HG03064 (cell line): ENCODE measurements around the gene NUTF2.
"Not testable (repeated sequence)": the region's sequence is repeated elsewhere in the genome, so short reads cannot be mapped to it uniquely, and the experiment has no call there.

ENCODE experiments used
- ATAC-seq: cut with Tn5 transposase; IDR thresholded peaks from one replicate; pipeline ENCODE4 v1.9.1; 2021; ENCODE audit warnings: low read depth; ENCODE audit not compliant: unreplicated experiment

NUTF2 gene

DNA sequence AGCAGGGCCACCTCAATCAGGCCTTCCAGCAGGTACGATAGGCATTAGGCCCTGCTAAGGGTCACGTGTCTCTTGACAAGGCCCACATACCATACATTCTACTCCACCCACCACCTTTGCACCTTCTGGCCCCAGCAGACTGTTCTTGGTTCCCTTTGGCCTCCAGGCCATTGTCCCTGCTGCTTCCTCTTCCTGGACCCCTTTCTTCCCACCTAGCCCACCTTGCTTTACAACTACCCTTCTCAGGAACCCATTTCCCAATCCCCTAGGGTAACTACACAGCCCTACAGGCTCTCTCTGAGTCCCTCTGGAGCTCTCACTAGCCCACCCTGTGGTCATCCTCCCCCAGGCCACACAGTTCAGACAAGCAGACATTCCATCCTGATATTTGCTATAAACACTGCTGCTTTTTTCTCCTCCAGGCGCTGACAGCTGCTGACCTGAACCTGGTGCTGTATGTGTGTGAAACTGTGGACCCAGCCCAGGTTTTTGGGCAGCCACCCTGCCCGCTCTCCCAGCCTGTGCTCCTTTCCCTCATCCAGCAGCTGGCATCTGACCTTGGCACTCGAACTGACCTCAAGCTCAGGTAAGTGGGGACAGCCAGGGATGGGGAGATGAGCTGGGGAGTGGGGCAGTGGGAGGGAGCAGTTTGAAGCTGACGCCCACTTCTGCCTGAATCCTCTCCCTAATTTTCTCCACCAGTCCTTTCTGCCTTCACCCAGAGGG, 36.6 kb downstream of the NUTF2 start:
- ATAC-seq = no peak

DNA sequence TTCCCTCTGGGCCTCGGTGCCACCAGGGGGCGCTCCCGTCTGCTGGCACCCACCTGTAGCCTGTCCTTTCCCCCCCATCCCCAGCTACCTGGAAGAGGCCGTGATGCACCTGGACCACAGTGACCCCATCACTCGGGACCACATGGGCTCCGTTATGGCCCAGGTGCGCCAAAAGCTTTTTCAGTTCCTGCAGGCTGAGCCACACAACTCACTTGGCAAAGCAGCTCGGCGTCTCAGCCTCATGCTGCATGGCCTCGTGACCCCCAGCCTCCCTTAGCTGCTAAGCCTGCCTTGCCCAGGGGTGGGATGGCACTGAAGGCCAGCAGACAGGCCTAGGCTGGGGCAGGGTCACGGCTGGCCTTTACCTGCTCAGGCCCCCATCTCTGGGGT, 37.1 kb downstream of the NUTF2 start:
- no peak for ATAC-seq

DNA sequence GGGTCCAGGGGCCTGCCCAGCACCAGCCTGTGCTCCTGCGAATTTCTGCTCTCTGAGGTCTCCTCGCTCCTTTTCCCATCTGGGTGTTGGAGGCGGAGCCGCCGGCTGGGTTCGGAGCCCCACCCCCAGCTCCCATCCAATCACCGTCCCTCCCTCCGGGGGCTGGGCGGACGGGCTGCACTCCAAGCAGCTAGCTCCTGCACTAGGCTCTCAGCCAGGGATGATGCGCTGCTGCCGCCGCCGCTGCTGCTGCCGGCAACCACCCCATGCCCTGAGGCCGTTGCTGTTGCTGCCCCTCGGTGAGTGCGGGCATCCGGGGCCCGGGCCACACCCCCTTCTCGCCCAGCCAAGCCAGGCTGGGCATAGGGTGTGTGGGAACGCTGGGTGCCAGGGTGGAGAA, 38.0 kb downstream of the NUTF2 start, which contains the start of gene NRN1L:
TSS of gene NRN1L (plus strand) at position 202 of the 400 bp plus-strand sequence. CDS start at position 221, 19 bp downstream.
- no peak for ATAC-seq

DNA sequence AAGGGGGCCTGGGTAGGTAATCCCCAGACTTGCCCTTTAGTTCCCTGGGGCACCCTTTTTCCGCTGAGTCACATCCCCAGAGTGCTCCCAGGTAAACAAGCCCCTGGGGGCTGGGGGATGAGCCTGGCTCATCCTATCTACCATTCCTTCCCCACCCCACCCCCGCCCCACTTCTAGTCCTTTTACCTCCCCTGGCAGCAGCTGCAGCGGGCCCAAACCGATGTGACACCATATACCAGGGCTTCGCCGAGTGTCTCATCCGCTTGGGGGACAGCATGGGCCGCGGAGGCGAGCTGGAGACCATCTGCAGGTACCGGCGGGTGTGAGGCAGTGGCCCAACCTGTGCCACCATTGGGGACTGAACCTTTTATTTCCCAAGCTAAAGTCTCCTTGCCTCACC, 38.8 kb downstream of the NUTF2 start:
- ATAC-seq = no peak

DNA sequence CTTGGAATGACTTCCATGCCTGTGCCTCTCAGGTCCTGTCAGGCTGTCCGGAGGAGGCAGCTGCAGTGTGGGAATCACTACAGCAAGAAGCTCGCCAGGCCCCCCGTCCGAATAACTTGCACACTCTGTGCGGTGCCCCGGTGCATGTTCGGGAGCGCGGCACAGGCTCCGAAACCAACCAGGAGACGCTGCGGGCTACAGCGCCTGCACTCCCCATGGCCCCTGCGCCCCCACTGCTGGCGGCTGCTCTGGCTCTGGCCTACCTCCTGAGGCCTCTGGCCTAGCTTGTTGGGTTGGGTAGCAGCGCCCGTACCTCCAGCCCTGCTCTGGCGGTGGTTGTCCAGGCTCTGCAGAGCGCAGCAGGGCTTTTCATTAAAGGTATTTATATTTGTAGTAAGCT, 39.2 kb downstream of the NUTF2 start:
- ATAC-seq = no peak

DNA sequence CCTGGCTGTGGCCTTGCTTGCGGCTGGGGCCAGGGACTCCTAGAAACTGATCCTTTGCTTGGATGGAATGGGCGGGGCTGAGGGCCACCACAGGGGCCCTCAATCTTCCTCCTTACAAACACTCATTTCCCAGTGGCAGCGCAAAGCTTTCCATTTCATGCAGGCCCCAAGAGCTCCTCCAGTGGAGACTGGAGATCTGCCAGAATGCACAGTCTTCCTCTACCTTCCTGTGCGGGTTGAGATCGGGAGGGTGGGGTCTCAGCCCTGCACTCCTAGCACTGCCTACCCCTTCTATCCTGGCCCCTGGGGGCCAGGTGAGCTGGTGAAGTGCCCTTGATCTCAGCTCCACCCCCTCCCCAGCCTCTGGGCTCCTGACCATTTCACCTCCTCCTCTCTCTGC, 39.7 kb downstream of the NUTF2 start:
- no peak for ATAC-seq

- no peak for ATAC-seq
Observed at GRCh38 chr16:67888331-67888730, 41.6 kb downstream of the NUTF2 start.

DNA sequence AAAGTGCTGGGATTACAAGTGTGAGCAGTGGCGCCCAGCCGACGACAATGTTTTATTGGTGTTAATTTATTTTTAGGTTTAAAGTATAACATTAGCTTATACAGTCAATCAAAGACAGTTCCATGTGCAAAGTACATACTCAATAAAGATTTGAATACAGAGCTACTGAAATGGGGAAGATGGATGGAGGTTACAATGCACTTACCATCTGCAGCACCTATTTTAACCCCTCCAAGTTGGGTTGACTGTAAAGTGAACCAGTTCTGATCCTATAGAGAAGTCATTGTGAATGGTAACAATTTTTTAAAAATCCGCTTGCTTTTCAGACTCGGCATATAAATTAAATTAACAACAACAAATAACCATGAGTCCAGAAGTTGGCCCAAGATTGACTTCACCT, 45.6 kb downstream of the NUTF2 start:
- ATAC-seq = no peak

DNA sequence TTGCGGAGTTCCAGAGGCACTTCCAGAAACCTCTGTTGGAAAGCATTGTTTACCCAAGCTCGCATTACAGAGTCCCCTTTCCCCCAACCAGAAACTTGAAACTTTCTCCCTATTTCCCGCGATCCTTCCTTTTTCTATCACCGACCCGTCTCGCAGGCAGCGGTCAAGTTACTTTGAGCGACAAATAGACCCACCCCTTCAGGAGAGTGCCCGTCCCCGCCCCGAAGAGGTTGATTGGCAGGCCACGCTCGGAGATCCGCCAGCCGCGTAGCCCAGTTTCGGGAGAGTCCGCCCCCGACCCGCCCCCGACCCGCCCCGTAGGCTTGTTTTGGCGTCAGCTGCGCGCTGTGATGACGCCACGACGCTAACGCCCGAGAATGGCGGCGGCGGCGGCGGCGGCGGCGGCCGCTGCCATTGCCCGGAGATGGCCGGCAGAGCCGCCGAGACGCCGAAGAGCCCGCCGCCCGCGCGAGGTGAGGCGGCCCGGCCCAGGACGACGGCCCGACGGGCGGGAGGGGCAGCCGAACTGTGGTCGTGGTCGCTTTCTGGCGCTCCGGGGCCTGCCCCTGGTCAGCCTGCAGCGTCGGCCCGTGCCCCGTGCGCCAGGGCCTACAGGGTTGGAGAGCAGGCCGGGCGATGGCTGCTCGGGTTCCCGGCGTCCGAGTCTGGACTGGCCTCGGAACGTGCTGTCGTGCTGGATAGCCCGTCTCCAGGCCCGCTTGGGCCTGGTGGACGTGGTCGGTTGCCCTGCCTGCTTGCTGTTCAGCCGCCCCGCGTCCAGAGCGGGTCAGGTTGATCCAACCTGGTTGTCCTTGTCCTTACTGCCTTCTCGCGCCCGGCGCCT, 46.4 kb downstream of the NUTF2 start, which contains the start of gene PSKH1:
TSS of gene PSKH1 (plus strand) at position 356 of the 844 bp plus-strand sequence. CDS start 15,496 bp downstream, outside the sequence.
- ATAC-seq = peak; percentile 83

DNA sequence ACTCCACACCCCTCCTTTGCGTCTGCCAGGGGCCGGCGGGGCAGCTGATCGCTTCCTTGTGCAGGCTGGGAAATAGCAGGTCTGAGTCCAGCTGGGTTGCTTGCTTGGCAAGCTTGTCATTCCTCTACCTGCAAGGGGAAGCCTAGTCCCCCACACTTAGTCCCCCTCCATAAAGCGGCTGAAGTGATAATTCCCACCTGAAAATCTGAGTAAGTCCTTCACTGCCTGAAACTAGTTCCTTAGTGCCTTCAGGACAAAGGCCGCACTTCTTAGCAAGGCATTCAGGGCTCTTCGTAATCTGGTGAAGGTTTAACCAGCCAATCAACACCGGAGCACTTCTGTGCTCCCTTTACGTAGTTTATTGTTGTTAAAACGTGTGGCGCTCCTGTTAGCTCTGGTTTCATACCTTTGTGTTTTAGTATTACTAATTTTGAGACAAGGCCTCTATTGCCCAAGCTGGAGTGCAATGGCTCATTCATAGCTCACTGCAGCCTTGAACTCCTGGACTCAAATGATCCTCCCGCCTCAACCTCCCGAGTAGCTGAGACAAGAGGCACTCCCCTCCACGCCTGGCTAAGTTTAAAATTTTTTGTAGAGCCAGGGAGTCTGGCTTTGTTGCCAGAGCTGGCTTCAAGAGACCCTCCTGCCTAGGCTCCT, 47.1 kb downstream of the NUTF2 start:
- no peak for ATAC-seq

GRCh38 chr16:67897231-67897630, 50.5 kb downstream of the NUTF2 start:
- no peak for ATAC-seq

- ATAC-seq = no peak
Observed at GRCh38 chr16:67901734-67902133, 55.0 kb downstream of the NUTF2 start.

- ATAC-seq = no peak
Observed at GRCh38 chr16:67902831-67903230, 56.1 kb downstream of the NUTF2 start.

GRCh38 chr16:67907397-67908180, 60.9 kb downstream of the NUTF2 start:
- ATAC-seq = no peak

- no peak for ATAC-seq
Observed at GRCh38 chr16:67909056-67909742, 62.5 kb downstream of the NUTF2 start.

DNA sequence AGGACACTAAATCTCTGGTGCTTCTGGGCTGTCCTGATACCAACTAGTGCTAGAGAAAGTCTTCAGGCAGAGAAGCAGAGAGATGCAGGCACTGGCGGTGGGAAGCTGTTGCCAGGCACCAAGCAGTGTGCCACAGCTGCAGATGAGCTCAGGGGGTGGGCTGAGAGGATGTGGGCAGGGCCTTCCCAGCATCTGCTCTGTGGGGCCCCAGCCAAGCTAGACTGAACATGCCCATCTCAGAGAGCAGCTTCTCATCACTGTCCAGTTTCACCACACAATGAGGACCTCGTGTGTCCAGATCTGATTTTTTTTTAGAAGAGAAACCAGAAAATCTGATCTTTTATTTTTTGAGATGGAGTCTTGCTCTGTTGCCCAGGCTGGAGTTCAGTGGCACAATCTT, 63.4 kb downstream of the NUTF2 start:
- ATAC-seq = no peak

DNA sequence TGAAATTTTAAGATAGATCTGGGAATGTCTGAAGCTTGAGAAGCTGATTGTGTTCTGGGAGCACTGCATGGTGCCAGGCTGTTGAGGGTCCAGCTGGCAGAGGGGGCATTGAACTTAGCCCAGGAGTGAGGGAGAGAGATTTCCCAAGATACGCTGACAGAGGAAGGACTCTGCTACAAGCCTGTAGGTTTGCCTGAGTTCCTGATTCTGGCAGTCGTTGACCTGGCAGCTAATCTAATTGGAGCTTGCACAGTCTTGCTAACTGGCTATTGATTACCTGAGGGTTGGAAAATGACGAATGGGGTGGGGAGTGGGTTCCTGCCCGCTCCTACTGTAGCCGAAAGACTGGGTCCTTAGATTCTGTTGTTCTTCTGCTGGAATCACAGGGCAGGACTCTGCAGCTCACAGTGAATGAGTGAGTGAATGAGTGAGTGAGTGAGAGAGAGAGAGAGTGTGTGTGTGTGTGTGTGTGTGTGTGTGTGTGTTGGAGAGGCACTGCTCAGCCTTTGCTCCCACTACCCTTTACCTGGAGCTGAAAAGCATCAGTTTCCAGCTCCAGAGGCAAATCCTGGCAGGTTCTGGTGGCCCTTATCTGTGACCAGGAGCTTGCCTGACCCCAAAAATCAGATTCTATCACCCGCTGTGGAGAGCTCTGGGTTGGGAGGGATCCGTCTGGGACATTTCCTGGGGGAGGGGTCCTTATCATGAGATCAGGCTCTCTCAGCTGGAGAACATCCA, 68.2 kb downstream of the NUTF2 start:
- no peak for ATAC-seq

DNA sequence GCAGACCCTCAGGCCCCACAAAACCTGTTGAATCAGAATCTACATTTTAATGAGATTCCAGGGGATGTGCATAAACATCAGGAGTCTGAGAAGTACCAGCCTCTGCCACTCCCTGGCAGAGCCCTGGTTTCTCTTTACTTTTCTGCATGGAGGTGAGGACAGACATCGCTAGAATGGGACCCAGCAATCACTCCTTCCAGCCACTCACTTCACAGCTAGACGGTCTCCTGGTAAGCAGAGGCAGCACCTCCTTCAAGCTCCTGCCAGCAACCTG, 68.7 kb downstream of the NUTF2 start:
- not testable (repeated sequence) for ATAC-seq
